ENCODE results near the gene NME4.

The NME4 gene

GRCh38 chr16:371515-372301 is 25.3 kb upstream of the NME4 start:
- Histone ChIP-seq H3K4me1 (ENCODE audit: control insufficient read depth, insufficient read depth, low read length, poor library complexity, severe bottlenecking) (peaks cover 10% of the 10 kb centered on the region), H3K36me3 (ENCODE audit: control insufficient read depth, insufficient read depth, low read length) (peaks cover 82% of the 10 kb centered on the region), H3K4me3 (ENCODE audit: extremely low read depth, insufficient read depth, low read length, poor library complexity, severe bottlenecking) (no peak overlapping the region), H3K9me3 (ENCODE audit: control insufficient read depth, low read length) (no peaks in the 10 kb centered on the region), H3K27ac (ENCODE audit: low read depth, low read length, severe bottlenecking) (no peak overlapping the region)
- WGBS, 2 experiments (ENCODE audit: insufficient coverage in 2 of 2), result 90 to 95% methylated on average over 24 to 30 of the region's 31 CpGs

DNA sequence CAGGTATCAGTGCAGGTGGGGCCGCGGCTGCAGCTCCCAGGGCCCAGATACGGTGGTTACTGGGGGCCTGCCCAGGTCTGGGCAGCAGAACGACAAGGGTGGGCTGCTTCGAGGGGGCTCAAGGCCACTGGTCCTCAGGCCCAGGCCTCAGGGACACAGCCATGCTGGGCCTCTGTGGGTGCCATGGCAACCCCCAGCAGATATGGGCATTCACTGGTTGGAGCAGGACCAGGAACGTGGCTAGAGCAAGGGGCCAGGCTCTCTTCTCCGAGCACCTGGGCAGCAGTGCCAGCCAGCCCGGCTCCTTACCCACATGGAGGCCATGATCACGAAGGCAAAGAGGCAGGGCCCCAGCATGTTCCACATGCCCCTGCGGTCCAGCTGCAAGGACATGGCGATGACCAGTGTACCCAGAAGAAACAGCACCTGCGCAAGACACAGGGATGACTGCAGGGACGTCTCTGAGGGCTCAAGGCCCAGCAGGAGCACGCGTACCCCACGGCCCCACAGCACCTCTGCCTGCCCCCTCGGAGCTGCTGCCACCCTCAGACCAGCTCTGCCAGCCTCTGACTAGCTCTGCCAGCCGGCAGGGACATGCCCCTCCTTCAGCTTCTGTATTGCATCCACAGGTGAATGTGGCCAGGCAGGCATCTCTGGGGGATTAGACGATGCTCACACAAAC is 24.6 kb upstream of the NME4 start:
- Histone ChIP-seq H3K4me3 (ENCODE audit: extremely low read depth, insufficient read depth, low read length, poor library complexity, severe bottlenecking) (no peak overlapping the region), H3K36me3 (ENCODE audit: control insufficient read depth, insufficient read depth, low read length) (peaks cover 82% of the 10 kb centered on the region), H3K9me3 (ENCODE audit: control insufficient read depth, low read length) (no peaks in the 10 kb centered on the region), H3K27ac (ENCODE audit: low read depth, low read length, severe bottlenecking) (no peak overlapping the region), H3K4me1 (ENCODE audit: control insufficient read depth, insufficient read depth, low read length, poor library complexity, severe bottlenecking) (peaks cover 10% of the 10 kb centered on the region)
- WGBS, 2 experiments (ENCODE audit: insufficient coverage in 2 of 2), result 94 to 95% methylated on average over 18 to 19 of the region's 19 CpGs

GRCh38 chr16:373020-373598 is 23.9 kb upstream of the NME4 start:
- peaks cover 10% of the 10 kb centered on the region for H3K4me1 ChIP-seq (ENCODE audit: control insufficient read depth, insufficient read depth, low read length, poor library complexity, severe bottlenecking)
- no peak overlapping the region for H3K27ac ChIP-seq (ENCODE audit: low read depth, low read length, severe bottlenecking)
- H3K9me3 ChIP-seq (ENCODE audit: control insufficient read depth, low read length), result no peaks in the 10 kb centered on the region
- H3K4me3 ChIP-seq (ENCODE audit: extremely low read depth, insufficient read depth, low read length, poor library complexity, severe bottlenecking), result no peak overlapping the region
- WGBS, 2 experiments (ENCODE audit: insufficient coverage in 2 of 2), result 83 to 86% methylated on average over 5 of the region's 5 CpGs
- peaks cover 79% of the 10 kb centered on the region for H3K36me3 ChIP-seq (ENCODE audit: control insufficient read depth, insufficient read depth, low read length)

- Histone ChIP-seq H3K4me1 (ENCODE audit: control insufficient read depth, insufficient read depth, low read length, poor library complexity, severe bottlenecking) (peaks cover 10% of the 10 kb centered on the region), H3K4me3 (ENCODE audit: extremely low read depth, insufficient read depth, low read length, poor library complexity, severe bottlenecking) (no peak overlapping the region), H3K27ac (ENCODE audit: low read depth, low read length, severe bottlenecking) (no peak overlapping the region), H3K9me3 (ENCODE audit: control insufficient read depth, low read length) (no peaks in the 10 kb centered on the region), H3K36me3 (ENCODE audit: control insufficient read depth, insufficient read depth, low read length) (peaks cover 75% of the 10 kb centered on the region)
- WGBS, 2 experiments (ENCODE audit: insufficient coverage in 2 of 2), result 95 to 96% methylated on average over 32 to 41 of the region's 44 CpGs
Observed at GRCh38 chr16:373848-374615, 23.0 kb upstream of the NME4 start.

DNA sequence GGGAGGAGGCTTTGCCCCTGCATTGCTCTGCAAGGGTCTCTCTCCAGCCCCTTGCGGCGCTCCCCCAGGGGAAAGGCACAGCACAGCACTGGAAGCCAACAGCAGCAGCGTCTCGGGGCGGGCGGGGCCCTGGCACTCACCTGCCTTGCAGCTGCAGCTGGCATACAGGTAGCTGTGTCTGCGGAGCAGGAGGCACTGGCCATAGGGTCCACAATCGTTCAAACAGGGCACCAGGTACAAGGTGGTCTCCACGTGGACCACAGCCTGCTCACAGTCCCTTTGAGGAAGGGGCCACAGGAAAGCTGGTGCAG is 22.4 kb upstream of the NME4 start:
- H3K4me1 ChIP-seq (ENCODE audit: control insufficient read depth, insufficient read depth, low read length, poor library complexity, severe bottlenecking), result peaks cover 8% of the 10 kb centered on the region
- WGBS, 2 experiments (ENCODE audit: insufficient coverage in 2 of 2), result 95 to 100% methylated on average over 9 of the region's 9 CpGs
- H3K36me3 ChIP-seq (ENCODE audit: control insufficient read depth, insufficient read depth, low read length), result peaks cover 77% of the 10 kb centered on the region
- H3K4me3 ChIP-seq (ENCODE audit: extremely low read depth, insufficient read depth, low read length, poor library complexity, severe bottlenecking), result no peak overlapping the region
- H3K9me3 ChIP-seq (ENCODE audit: control insufficient read depth, low read length), result no peaks in the 10 kb centered on the region
- no peak overlapping the region for H3K27ac ChIP-seq (ENCODE audit: low read depth, low read length, severe bottlenecking)

DNA sequence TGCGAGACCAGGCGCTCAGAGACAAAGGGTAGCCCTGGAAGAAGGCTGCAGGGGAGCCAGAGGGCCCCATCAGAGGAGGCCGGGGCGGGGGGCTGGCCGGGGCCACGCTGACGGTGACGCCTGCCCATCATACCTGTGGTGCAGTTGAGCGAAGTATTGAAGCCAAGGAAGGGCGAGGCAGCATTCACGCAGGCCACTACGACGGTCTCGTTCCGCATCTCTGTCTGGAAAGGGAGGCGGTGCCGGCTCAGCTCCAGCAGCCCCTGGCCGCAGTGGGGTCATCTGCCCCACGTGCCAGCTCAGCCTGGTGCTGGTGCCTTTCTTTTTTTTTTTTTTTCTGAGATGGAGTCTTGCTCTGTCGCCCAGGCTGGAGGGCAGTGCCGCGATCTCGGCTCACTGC is 21.8 kb upstream of the NME4 start:
- peaks cover 83% of the 10 kb centered on the region for H3K36me3 ChIP-seq (ENCODE audit: control insufficient read depth, insufficient read depth, low read length)
- no peaks in the 10 kb centered on the region for H3K9me3 ChIP-seq (ENCODE audit: control insufficient read depth, low read length)
- WGBS, 2 experiments (ENCODE audit: insufficient coverage in 2 of 2), result 94 to 95% methylated on average over 18 to 20 of the region's 23 CpGs
- H3K4me3 ChIP-seq (ENCODE audit: extremely low read depth, insufficient read depth, low read length, poor library complexity, severe bottlenecking), result no peak overlapping the region
- peaks cover 4% of the 10 kb centered on the region for H3K4me1 ChIP-seq (ENCODE audit: control insufficient read depth, insufficient read depth, low read length, poor library complexity, severe bottlenecking)
- H3K27ac ChIP-seq (ENCODE audit: low read depth, low read length, severe bottlenecking), result no peak overlapping the region

GRCh38 chr16:375927-376816 is 20.8 kb upstream of the NME4 start:
- no peak overlapping the region for H3K27ac ChIP-seq (ENCODE audit: low read depth, low read length, severe bottlenecking)
- no peaks in the 10 kb centered on the region for H3K9me3 ChIP-seq (ENCODE audit: control insufficient read depth, low read length)
- peaks cover 82% of the 10 kb centered on the region for H3K36me3 ChIP-seq (ENCODE audit: control insufficient read depth, insufficient read depth, low read length)
- H3K4me3 ChIP-seq (ENCODE audit: extremely low read depth, insufficient read depth, low read length, poor library complexity, severe bottlenecking), result no peak overlapping the region
- peaks cover 5% of the 10 kb centered on the region for H3K4me1 ChIP-seq (ENCODE audit: control insufficient read depth, insufficient read depth, low read length, poor library complexity, severe bottlenecking)
- WGBS, 2 experiments (ENCODE audit: insufficient coverage in 2 of 2), result 97% methylated on average over 40 to 43 of the region's 44 CpGs

DNA sequence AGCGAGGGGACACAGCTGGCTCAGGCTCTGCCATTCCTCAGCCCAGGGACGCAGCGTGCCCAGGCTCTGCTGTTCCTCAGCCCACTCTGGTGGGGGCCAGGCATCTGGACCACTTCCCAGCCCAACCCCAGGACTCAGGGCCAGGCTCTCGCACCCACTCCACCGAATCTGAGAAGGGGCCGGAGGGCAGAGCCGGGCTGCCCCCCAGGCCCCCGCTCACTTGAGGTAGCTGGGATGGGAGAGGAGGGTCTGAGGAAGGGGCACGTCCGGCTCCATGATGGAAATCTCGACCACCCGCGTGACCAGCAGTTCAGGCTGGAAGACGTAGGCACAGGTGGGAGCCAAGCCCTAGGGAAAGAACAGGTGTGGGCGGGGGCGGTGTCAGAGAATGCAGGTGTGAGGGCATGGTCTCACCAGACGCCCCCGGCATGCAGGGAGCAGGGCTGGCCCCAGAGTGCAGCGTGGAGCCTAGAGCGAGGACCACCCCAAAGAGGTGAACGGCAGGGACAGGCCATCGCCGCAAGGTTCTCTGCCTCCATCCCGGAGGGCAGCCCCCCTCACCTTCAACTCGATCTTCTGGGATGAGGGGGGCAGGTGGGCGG is 20.1 kb upstream of the NME4 start:
- Histone ChIP-seq H3K36me3 (ENCODE audit: control insufficient read depth, insufficient read depth, low read length) (peaks cover 75% of the 10 kb centered on the region), H3K9me3 (ENCODE audit: control insufficient read depth, low read length) (no peaks in the 10 kb centered on the region), H3K27ac (ENCODE audit: low read depth, low read length, severe bottlenecking) (no peak overlapping the region), H3K4me1 (ENCODE audit: control insufficient read depth, insufficient read depth, low read length, poor library complexity, severe bottlenecking) (peaks cover 5% of the 10 kb centered on the region), H3K4me3 (ENCODE audit: extremely low read depth, insufficient read depth, low read length, poor library complexity, severe bottlenecking) (no peak overlapping the region)
- WGBS, 2 experiments (ENCODE audit: insufficient coverage in 2 of 2), result 97 to 98% methylated on average over 23 to 26 of the region's 26 CpGs

- H3K27ac ChIP-seq (ENCODE audit: low read depth, low read length, severe bottlenecking), result no peak overlapping the region
- 92 to 94% methylated on average over 39 to 42 of the region's 42 CpGs for WGBS, 2 experiments (ENCODE audit: insufficient coverage in 2 of 2)
- H3K36me3 ChIP-seq (ENCODE audit: control insufficient read depth, insufficient read depth, low read length), result peaks cover 69% of the 10 kb centered on the region
- H3K4me3 ChIP-seq (ENCODE audit: extremely low read depth, insufficient read depth, low read length, poor library complexity, severe bottlenecking), result no peak overlapping the region
- peaks cover 5% of the 10 kb centered on the region for H3K4me1 ChIP-seq (ENCODE audit: control insufficient read depth, insufficient read depth, low read length, poor library complexity, severe bottlenecking)
- H3K9me3 ChIP-seq (ENCODE audit: control insufficient read depth, low read length), result no peaks in the 10 kb centered on the region
Observed at GRCh38 chr16:377419-377951, 19.5 kb upstream of the NME4 start.
